SK-N-MC (cell line): ENCODE results near the gene ZNF460.

Source experiments
- DNase-seq: peaks from one replicate; pipeline ENCODE4 v3.0.0-alpha.2; 2011; ENCODE audit warnings: low read depth, low spot score
- H3K27ac ChIP-seq: fragments of 200-600 bp; sonication (generic); 2 replicates; pipeline ENCODE4 v1.5.1; 2016; ENCODE audit warnings: mixed run types
- H3K36me3 ChIP-seq: fragments of 200-600 bp; sonication (generic); 2 replicates; pipeline ENCODE4 v1.6.1; 2017; ENCODE audit warnings: antibody characterized with exemption, low read length, mixed read lengths; ENCODE audit not compliant: insufficient read depth
- H3K4me3 ChIP-seq: fragments of 200-600 bp; sonication (generic); 2 replicates; pipeline ENCODE4 v1.5.1; 2016
- H3K9ac ChIP-seq: fragments of 200-600 bp; sonication (generic); 2 replicates; pipeline ENCODE4 v1.8.0; 2017; ENCODE audit warnings: mixed run types, mixed read lengths; ENCODE audit not compliant: insufficient read length
- H3K9me3 ChIP-seq: fragments of 200-600 bp; sonication (generic); 2 replicates; pipeline ENCODE4 v1.6.1; 2017; ENCODE audit warnings: low read depth, mild to moderate bottlenecking, antibody characterized with exemption, low read length, moderate library complexity, mixed read lengths
- EZH2 ChIP-seq: fragments of 200-600 bp; sonication (generic); IDR thresholded peaks from one replicate; pipeline ENCODE4 v1.6.1; 2017; ENCODE audit warnings: antibody characterized with exemption
- FOXP2 ChIP-seq: optimal IDR thresholded peaks from 2 replicates; pipeline ENCODE3; 2011; ENCODE audit warnings: mild to moderate bottlenecking, moderate library complexity; ENCODE audit not compliant: insufficient read depth; ENCODE audit errors: extremely low read length, control extremely low read depth
- POLR2AphosphoS5 ChIP-seq: IDR thresholded peaks from 2 replicates; pipeline ENCODE4 v1.6.1; 2012; ENCODE audit warnings: mild to moderate bottlenecking, low read depth, low read length, borderline replicate concordance

ZNF460 gene

DNA sequence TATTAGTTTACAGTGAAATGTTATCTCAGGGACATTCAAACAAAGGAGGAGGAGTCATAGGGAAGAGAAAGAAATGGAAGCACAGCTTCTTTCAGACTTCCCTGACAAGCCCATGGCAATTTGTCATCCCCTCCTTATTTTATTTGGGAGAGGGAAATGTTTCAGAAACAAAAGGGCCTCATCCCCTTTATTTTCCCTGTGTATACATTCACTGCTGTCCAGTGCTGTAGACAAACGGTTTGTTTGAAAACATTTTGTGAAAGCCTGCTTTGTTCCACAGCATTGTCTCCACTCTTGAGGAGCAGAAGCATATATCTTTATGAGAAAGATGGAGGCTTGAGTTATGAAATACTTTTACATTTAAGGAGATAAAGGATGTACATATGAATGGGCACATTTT is 12.3 kb downstream of the ZNF460 start:
- DNase-seq = no peak
- Histone ChIP-seq H3K9me3 (peaks cover 66% of the 10 kb centered on the region), H3K36me3 (peaks cover 98% of the 10 kb centered on the region), H3K27ac (no peak overlapping the region), H3K9ac (no peak overlapping the region), H3K4me3 (no peak overlapping the region)
- TF ChIP-seq POLR2AphosphoS5 (no peak), FOXP2 (no peak), EZH2 (no peak)

DNA sequence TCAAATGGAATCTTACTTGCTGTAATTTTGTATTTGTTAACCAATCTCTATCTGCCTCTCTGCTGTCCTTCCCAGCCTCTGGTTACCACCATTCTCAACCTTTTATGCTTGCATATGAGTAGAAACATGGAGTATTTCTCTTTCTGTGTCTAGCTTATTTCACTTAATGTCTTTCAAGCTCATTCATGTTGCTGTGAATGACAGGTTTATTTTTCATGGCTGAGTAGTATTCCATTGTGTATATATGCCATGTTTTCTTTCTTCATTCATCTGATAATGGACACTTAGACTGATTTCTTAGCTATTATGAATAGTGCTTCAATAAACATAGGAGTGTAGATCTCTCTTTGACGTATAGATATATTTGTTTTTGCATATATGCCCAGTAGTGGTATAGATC is 13.4 kb downstream of the ZNF460 start:
- TF ChIP-seq FOXP2 = no peak
- TF ChIP-seq POLR2AphosphoS5 = no peak
- TF ChIP-seq EZH2 = no peak
- H3K36me3 ChIP-seq = peaks cover 98% of the 10 kb centered on the region
- H3K4me3 ChIP-seq = no peak overlapping the region
- H3K27ac ChIP-seq = no peak overlapping the region
- DNase-seq = no peak
- no peak overlapping the region for H3K9ac ChIP-seq
- H3K9me3 ChIP-seq = peaks cover 61% of the 10 kb centered on the region

DNA sequence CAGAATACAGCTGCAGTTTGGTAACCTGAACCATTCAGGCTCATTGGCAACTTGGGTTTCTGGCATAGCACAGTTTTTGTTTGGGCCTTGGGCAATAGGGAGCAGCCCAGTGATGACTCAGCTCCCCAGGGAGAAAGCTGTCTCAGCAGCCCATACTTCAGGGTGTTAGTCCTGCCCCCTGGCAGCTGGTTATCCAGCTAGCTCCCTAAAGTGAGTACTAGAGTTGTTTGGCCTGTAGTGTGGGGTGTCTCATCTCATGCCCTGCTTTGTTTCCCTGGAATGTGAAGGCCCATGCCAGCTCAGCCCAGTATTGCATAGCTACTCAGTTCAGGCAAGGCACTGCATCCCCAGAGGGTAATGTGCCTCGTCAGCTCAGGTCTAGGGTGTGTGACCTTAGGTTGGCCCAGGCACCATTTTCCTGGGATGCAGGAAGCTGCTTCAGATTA is 21.8 kb downstream of the ZNF460 start:
- Histone ChIP-seq H3K36me3 (peaks cover 69% of the 10 kb centered on the region), H3K27ac (no peak overlapping the region), H3K9ac (no peak overlapping the region), H3K4me3 (no peak overlapping the region), H3K9me3 (0 out of 2 replicates have a peak, but pooled peaks cover 9% of the 10 kb centered on the region)
- DNase-seq = no peak
- TF ChIP-seq POLR2AphosphoS5 (no peak), EZH2 (no peak)

DNA sequence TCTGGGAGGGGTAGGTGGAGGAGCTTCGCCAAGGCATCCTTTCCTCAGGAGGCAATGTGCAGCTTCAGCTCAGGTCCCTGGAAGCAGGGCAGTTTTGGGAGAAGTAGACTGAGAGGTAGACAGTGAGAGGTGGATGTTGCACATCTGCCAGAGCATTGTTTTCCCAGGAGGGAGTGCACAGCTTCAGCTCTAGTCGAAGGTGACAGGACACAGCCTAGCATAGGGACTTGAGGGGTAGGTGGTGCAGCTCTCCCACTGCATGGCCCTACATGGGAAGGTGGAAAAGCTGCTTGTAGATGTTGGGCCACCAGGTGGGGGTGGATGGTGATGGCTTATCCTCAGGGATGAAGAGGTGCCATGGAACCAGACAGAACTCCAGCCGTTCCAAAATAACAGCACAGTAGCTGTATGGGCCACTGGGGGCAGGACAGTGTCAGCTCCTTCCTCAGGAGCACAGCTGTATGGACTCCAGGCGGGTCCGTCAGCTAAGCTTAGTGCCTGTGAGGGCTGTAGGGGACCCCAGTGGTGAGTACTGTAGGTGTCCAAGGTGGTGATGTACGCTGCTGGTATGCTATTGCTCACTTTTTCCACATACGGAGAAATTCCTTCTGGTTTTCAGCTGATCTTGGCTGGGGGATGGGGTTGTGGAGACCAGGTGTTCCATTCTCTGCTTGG is 22.6 kb downstream of the ZNF460 start:
- Histone ChIP-seq H3K9ac (no peak overlapping the region), H3K4me3 (no peak overlapping the region), H3K9me3 (0 out of 2 replicates have a peak, but pooled peaks cover 9% of the 10 kb centered on the region), H3K36me3 (peaks cover 60% of the 10 kb centered on the region), H3K27ac (no peak overlapping the region)
- TF ChIP-seq POLR2AphosphoS5 (no peak), FOXP2 (no peak), EZH2 (no peak)
- no peak for DNase-seq

DNA sequence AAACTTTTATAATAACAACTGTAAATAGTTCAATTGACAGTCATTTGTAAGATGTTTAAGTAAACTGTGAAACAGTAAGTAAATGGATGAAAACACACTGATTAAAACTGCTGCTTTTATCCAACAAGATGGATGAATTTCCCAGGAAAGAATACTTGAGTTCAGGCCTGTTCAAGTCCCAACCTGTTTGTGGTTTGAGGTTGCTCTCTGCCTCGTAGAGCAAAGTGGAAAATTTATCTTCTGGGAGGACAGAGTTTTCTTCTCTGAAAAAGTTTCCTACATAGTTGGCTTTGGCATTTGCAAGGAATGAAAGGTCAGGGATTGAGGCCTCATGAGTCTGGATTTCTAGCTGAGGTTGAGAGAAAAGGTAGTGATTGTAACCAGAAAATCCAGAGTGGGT is 24.8 kb downstream of the ZNF460 start:
- Histone ChIP-seq H3K4me3 (no peak overlapping the region), H3K27ac (no peak overlapping the region), H3K36me3 (peaks cover 42% of the 10 kb centered on the region), H3K9ac (no peak overlapping the region), H3K9me3 (no peaks in the 10 kb centered on the region)
- TF ChIP-seq EZH2 = no peak
- no peak for TF ChIP-seq FOXP2
- no peak for TF ChIP-seq POLR2AphosphoS5
- no peak for DNase-seq

DNA sequence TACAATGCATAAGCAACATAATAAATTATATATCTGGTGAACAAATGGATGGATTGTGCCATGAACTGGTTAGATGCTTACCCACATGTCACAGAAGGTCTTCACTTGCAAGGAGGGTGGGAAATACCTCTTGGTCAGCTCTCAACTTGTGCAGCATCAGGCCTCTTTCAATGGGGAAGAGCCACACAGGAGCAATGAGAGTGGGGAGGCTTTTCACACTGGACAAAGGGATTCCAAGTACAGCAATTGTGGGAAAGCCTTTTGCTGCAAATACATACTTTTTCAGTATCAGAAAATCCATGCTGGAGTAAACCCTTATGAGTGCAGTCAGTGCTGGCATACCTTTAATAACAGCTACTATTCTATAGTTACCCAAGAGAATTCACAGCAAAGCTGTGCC is 28.2 kb downstream of the ZNF460 start:
- H3K36me3 ChIP-seq = peaks cover 9% of the 10 kb centered on the region; the same call in 1 of the 2 replicates
- no peaks in the 10 kb centered on the region for H3K9me3 ChIP-seq
- no peak overlapping the region for H3K9ac ChIP-seq
- no peak for DNase-seq
- no peak for TF ChIP-seq EZH2
- no peak for TF ChIP-seq POLR2AphosphoS5
- TF ChIP-seq FOXP2 = no peak
- no peak overlapping the region for H3K27ac ChIP-seq
- H3K4me3 ChIP-seq = no peak overlapping the region

DNA sequence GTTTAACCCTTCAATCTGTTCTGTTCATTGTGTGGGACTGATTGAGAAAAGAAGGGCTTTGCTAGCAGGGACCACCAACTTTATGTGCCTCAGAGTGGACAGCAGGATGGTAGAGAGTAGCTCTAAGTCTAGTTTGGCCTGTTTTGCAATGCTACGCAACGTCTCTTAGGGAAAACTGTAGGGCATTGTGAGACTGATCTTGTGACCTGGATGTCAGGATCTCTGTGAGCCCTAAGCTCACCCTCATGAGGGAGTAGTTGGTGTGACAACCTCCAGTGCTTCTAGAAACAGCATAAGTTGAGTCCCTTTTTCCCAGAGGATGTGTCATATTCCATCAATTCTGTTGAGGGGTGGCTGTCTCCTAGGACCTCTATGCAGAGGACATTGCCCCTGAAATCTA is 30.5 kb downstream of the ZNF460 start:
- no peak for DNase-seq
- TF ChIP-seq EZH2 = no peak
- no peak for TF ChIP-seq FOXP2
- no peak for TF ChIP-seq POLR2AphosphoS5
- H3K9ac ChIP-seq = no peak overlapping the region

DNA sequence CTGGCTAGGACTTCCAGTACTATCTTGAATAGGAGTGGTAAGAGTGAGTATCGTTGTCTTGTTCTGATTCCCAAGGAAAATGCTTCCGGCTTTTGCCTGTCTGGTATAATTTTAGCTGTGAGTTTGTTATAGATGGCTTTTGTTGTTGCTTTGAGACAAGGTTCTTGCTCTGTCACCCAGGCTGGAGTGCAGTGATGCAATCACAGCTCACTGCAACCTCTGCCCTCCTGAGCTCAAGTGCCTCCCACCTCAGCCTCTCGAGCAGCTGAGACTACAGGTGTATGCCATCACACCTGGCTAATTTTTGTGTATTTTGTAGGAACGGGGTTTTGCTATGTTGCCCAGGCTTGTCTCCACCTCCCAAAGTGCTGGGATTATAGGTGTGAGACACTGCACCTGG is 33.9 kb downstream of the ZNF460 start:
- TF ChIP-seq FOXP2 = no peak
- TF ChIP-seq EZH2 = no peak
- no peak for TF ChIP-seq POLR2AphosphoS5
- Histone ChIP-seq H3K27ac (no peak overlapping the region), H3K36me3 (no peaks in the 10 kb centered on the region), H3K4me3 (no peak overlapping the region), H3K9ac (no peak overlapping the region), H3K9me3 (no peaks in the 10 kb centered on the region)
- no peak for DNase-seq

More for the DNA sequence above, 30.5 kb downstream of the ZNF460 start:
- H3K9me3 ChIP-seq = no peaks in the 10 kb centered on the region
- no peak overlapping the region for H3K4me3 ChIP-seq
- no peaks in the 10 kb centered on the region for H3K36me3 ChIP-seq
- H3K27ac ChIP-seq = no peak overlapping the region

DNA sequence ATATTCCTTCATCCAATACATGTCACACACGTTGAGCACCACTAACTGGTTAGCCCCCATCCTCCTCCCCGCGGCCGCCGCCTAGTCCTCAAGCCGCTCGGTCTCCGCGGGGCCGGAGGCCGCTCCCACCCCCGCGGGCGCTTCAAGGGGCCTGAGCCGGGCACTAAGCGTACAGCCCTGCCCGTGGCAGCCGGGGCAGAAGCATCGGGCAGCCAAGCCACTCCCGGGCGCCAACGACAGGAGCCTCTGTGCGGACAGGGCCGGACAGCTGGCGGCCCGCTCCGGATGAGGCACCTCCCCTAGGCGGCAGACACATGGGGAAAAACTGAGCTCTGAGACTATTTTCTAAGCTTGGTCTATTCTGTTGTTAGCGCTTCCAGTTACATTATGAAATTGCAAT is 37.2 kb downstream of the ZNF460 start:
- TF ChIP-seq POLR2AphosphoS5 (no peak), EZH2 (no peak), FOXP2 (no peak)
- DNase-seq = no peak

More for the DNA sequence above, 37.2 kb downstream of the ZNF460 start:
- no peak overlapping the region for H3K27ac ChIP-seq
- H3K9me3 ChIP-seq = no peaks in the 10 kb centered on the region
- no peak overlapping the region for H3K4me3 ChIP-seq
- no peak overlapping the region for H3K9ac ChIP-seq
- no peaks in the 10 kb centered on the region for H3K36me3 ChIP-seq
